HUDEP-2 (cell line): ENCODE measurements around the gene EDNRB.
"Not testable (repeated sequence)": the region's sequence is repeated elsewhere in the genome, so short reads cannot be mapped to it uniquely, and the experiment has no call there.

ENCODE experiments used
- DNase-seq, 76 experiments: peaks; one replicate each; lab custom pipeline; 2025; ENCODE audit not compliant: unreplicated experiment in 76 of 76; lab: John Stamatoyannopoulos, UW

EDNRB gene

GRCh38 chr13:77848050-77848449 is 70.6 kb downstream of the EDNRB start:
- DNase-seq: not testable (repeated sequence)

- DNase-seq: no peak
These were observed 72.5 kb downstream of the EDNRB start for GRCh38 chr13:77846173-77846572.
